ENCODE measurements around the gene ATF1.

GRCh38 chr12:50734409-50735263 lies 29.3 kb upstream of the ATF1 start:
- TF ChIP-seq CTCF (IDR thresholded peaks at IDR 0.05; ENCODE audit: poor library complexity) (peak; percentile 60), EZH2 (IDR thresholded peaks at IDR 0.05; ENCODE audit: borderline replicate concordance) (no peak)
